Keratinocyte (primary cell): Measurements from ENCODE around the gene GP1BB.

Experiments used
- EZH2 ChIP-seq: IDR thresholded peaks from one replicate; pipeline ENCODE4 v1.6.1; 2012; ENCODE audit warnings: inconsistent platforms, mild to moderate bottlenecking, low read length, moderate library complexity
- TF ChIP-seq, protein P1 (sequence below), 3 experiments: IDR thresholded peaks in 1 of 3; conservative IDR thresholded peaks in 1 of 3; optimal IDR thresholded peaks in 1 of 3; 2 replicates in 2 of 3; 3 replicates in 1 of 3; pipeline versions ENCODE3 to v1.5.1; 2011; ENCODE audit warnings: low read length in 3 of 3, mild to moderate bottlenecking in 3 of 3, moderate library complexity in 2 of 3, control low read depth in 1 of 3, inconsistent platforms in 1 of 3; ENCODE audit not compliant: insufficient read depth in 2 of 3; ENCODE audit errors: extremely low read depth in 1 of 3

DNA sequence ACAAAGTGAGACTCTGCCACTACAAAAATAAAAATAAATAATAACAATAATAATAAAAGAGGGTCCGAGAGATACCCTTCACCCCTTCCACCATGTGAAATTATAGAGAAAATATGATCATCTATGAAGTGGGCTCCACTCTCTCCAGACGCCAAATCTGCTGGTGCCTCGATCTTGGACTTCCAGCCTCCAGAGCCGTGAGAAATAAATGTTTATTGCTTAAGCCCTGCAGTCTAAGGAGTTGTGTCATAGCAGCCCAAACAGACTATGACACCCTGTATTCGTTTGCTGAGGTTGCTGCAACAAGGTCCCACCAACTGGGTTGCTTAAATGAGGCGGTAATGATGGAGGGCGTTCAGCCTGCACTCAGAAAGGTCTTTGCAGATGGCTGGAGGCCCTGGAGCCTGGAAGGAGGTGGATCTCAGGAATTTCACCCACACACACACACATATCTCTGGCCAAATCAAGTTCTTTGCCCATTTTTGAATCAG is 16.6 kb upstream of the GP1BB start:
- TF ChIP-seq, protein P1, sequence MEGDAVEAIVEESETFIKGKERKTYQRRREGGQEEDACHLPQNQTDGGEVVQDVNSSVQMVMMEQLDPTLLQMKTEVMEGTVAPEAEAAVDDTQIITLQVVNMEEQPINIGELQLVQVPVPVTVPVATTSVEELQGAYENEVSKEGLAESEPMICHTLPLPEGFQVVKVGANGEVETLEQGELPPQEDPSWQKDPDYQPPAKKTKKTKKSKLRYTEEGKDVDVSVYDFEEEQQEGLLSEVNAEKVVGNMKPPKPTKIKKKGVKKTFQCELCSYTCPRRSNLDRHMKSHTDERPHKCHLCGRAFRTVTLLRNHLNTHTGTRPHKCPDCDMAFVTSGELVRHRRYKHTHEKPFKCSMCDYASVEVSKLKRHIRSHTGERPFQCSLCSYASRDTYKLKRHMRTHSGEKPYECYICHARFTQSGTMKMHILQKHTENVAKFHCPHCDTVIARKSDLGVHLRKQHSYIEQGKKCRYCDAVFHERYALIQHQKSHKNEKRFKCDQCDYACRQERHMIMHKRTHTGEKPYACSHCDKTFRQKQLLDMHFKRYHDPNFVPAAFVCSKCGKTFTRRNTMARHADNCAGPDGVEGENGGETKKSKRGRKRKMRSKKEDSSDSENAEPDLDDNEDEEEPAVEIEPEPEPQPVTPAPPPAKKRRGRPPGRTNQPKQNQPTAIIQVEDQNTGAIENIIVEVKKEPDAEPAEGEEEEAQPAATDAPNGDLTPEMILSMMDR (optimal IDR thresholded peaks at IDR 0.05 in 1 of 3, IDR thresholded peaks at IDR 0.05 in 1 of 3, conservative IDR thresholded peaks at IDR 0.05 in 1 of 3; ENCODE audit: extremely low read depth in 1 of 3, insufficient read depth in 2 of 3, low read length in 3 of 3) = no peak
- TF ChIP-seq EZH2 = no peak
